Spleen (tissue), 7 donors: Measurements from ENCODE around the gene SDK1.

ENCODE experiments used
- CTCF ChIP-seq, 11 experiments: fragments of 200-600 bp in 7 of 11; fragments of 450-650 bp in 4 of 11; sonication (generic) in 4 of 11; IDR thresholded peaks in 8 of 11; conservative IDR thresholded peaks in 3 of 11; 1 replicate in 7 of 11; 2 replicates in 4 of 11; pipeline versions ENCODE4 v1.4.0 to v1.8.0; 2016 to 2021; ENCODE audit warnings: antibody characterized with exemption in 11 of 11, inconsistent platforms in 4 of 11, mild to moderate bottlenecking in 1 of 11
- POLR2A ChIP-seq, 3 donors: fragments of 450-650 bp; IDR thresholded peaks; one replicate each; pipeline ENCODE4 v1.5.1; 2017; ENCODE audit warnings: antibody characterized with exemption in 3 of 3, mild to moderate bottlenecking in 1 of 3
- POLR2AphosphoS5 ChIP-seq, 3 donors: sonication (generic); formaldehyde crosslinking; IDR thresholded peaks; one replicate each; pipeline ENCODE4 v1.5.1; 2017; ENCODE audit warnings: antibody characterized with exemption in 3 of 3
- donor health status: DM: no; HTN: no; CAD: no; lungs with moderate emphysema.
- donor health status: DM: no; HTN: no; CAD: no.
- donor health status: DM: no; HTN: no; CAD: no.

- TF ChIP-seq CTCF (IDR thresholded peaks at IDR 0.05 in 8 of 11, conservative IDR thresholded peaks at IDR 0.05 in 3 of 11): no peak
- no peak for TF ChIP-seq POLR2A (IDR thresholded peaks at IDR 0.05)
- no peak for TF ChIP-seq POLR2AphosphoS5 (IDR thresholded peaks at IDR 0.05)
Observed at GRCh38 chr7:3957472-3958108, 656.5 kb downstream of the SDK1 start.
